ENCODE data around the gene LRP1-AS. TPM values are rescaled to one million over a fixed set of nuclear protein-coding genes. Genes with fewer than 3 reads are reported as not detected.

The LRP1-AS gene
- total RNA-seq, 1 donor from 2014 or later, result not detected

GRCh38 chr12:57157588-57158173 lies 10.3 kb upstream of the LRP1-AS start:
- Histone ChIP-seq H3K4me1 (ENCODE audit: insufficient read depth, low read length) (peaks cover 8% of the 10 kb centered on the region), H3K4me2 (ENCODE audit: low read length) (no peak overlapping the region), H3K4me3 (ENCODE audit: insufficient read depth, low read depth, low read length) (no peak overlapping the region), H3K27me3 (ENCODE audit: insufficient read depth, low read length) (no peaks in the 10 kb centered on the region), H3K9me3 (ENCODE audit: insufficient read depth, low read depth, low read length) (no peaks in the 10 kb centered on the region), H3K27ac (ENCODE audit: low read depth, low read length) (no peak overlapping the region), H3K9ac (ENCODE audit: low read length) (no peak overlapping the region), H2AFZ (ENCODE audit: low read depth, low read length) (no peak overlapping the region), H3K36me3 (ENCODE audit: insufficient read depth, low read length) (peaks cover 74% of the 10 kb centered on the region), H3K79me2 (ENCODE audit: insufficient read depth, low read length) (peaks cover 14% of the 10 kb centered on the region), H4K20me1 (ENCODE audit: insufficient read depth, low read length) (peaks cover 88% of the 10 kb centered on the region)
- TF ChIP-seq CTCF (IDR thresholded peaks at IDR 0.05; ENCODE audit: insufficient read depth, low read depth, low read length) (no peak), EZH2 (IDR thresholded peaks at IDR 0.05; ENCODE audit: insufficient read depth, low read length) (no peak)
- Mint-ChIP-seq H3K27ac (ENCODE audit: unreplicated experiment) (peak overlapping the region; percentile 56), H3K4me3 (ENCODE audit: unreplicated experiment) (peak overlapping the region; percentile 4), H3K36me3 (ENCODE audit: low read depth, unreplicated experiment) (peaks cover 51% of the 10 kb centered on the region), H3K9me3 (ENCODE audit: unreplicated experiment) (no peaks in the 10 kb centered on the region), H3K27me3 (ENCODE audit: low read depth, unreplicated experiment) (no peaks in the 10 kb centered on the region), H3K4me1 (ENCODE audit: low read depth, unreplicated experiment) (peaks cover 12% of the 10 kb centered on the region)
- no peak for DNase-seq (ENCODE audit: low read depth)
- no peak for FAIRE-seq

- Mint-ChIP-seq H3K36me3 (ENCODE audit: low read depth, unreplicated experiment) (peaks cover 45% of the 10 kb centered on the region), H3K9me3 (ENCODE audit: unreplicated experiment) (no peaks in the 10 kb centered on the region), H3K27me3 (ENCODE audit: low read depth, unreplicated experiment) (no peaks in the 10 kb centered on the region), H3K4me3 (ENCODE audit: unreplicated experiment) (no peak overlapping the region), H3K27ac (ENCODE audit: unreplicated experiment) (peak overlapping the region; percentile 5), H3K4me1 (ENCODE audit: low read depth, unreplicated experiment) (peaks cover 16% of the 10 kb centered on the region)
- no peak overlapping the region for H3K27ac ChIP-seq (ENCODE audit: low read depth, low read length)
- no peaks in the 10 kb centered on the region for H3K27me3 ChIP-seq (ENCODE audit: insufficient read depth, low read length)
- TF ChIP-seq CTCF (IDR thresholded peaks at IDR 0.05; ENCODE audit: insufficient read depth, low read depth, low read length) (no peak), EZH2 (IDR thresholded peaks at IDR 0.05; ENCODE audit: insufficient read depth, low read length) (no peak)
- no peak overlapping the region for H3K9ac ChIP-seq (ENCODE audit: low read length)
- no peak overlapping the region for H2AFZ ChIP-seq (ENCODE audit: low read depth, low read length)
- peaks cover 16% of the 10 kb centered on the region for H3K4me1 ChIP-seq (ENCODE audit: insufficient read depth, low read length)
- H3K9me3 ChIP-seq (ENCODE audit: insufficient read depth, low read depth, low read length), result no peaks in the 10 kb centered on the region
- H3K79me2 ChIP-seq (ENCODE audit: insufficient read depth, low read length), result peaks cover 14% of the 10 kb centered on the region
- peaks cover 67% of the 10 kb centered on the region for H3K36me3 ChIP-seq (ENCODE audit: insufficient read depth, low read length)
- no peak for DNase-seq (ENCODE audit: low read depth)
- peaks cover 88% of the 10 kb centered on the region for H4K20me1 ChIP-seq (ENCODE audit: insufficient read depth, low read length)
- H3K4me2 ChIP-seq (ENCODE audit: low read length), result no peak overlapping the region
- H3K4me3 ChIP-seq (ENCODE audit: insufficient read depth, low read depth, low read length), result no peak overlapping the region
- FAIRE-seq, result no peak
These were observed 9.4 kb upstream of the LRP1-AS start for GRCh38 chr12:57156701-57157403.
